ENCODE results near the gene FNTB. TPM values are rescaled to one million over a fixed set of nuclear protein-coding genes. Genes with fewer than 3 reads are reported as not detected.

FNTB gene
- total and polyA plus RNA-seq, 9 of the 15 experiments (the other 6 are each of a cell fraction or from before 2014, with no cell fraction given): 6.9 to 23.2 (median 12.2) TPM

DNA sequence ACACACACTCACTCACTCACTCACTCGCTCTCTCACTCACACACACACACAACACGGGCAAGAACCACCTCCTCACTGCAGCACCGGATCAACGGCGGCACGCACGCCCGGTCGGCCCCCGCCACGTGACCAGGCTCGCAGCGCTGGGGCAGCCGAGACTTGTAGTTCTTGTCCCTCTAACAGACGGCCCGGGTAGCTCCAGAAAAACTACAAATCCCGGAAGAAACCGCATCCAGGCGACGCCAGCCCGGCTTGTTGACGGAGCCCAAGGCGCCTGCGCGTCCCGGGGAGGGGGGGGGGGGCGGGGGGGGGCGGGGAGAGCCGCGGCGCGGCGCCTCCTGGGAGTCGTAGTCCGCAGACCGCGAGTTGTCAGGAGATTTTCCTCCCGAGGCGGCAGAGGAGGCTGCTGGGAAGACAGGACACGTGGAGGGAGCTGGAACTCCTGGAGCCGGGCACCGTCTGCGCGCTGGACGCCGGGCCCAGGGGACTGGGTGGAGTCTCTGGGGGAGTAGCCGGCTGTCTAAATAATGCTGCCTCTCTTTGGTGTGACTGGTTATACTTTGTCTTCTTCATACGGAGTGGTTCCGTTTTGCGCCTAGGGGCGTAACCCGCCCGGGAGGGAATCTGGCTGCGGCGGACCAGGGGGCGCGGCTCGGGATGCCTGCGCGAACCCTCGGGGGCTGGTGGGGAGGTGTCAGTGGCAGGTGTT is 115.9 kb downstream of the FNTB start, which contains the start of gene MAX (continued):
- TF ChIP-seq CEBPG (CRISPR knock-in tag; IDR thresholded peaks at IDR 0.05): no peak
- TF ChIP-seq CEBPG (tag; conservative IDR thresholded peaks at IDR 0.05 in 1 of 2, IDR thresholded peaks at IDR 0.05 in 1 of 2): no peak
- TF ChIP-seq PHB (CRISPR knock-in tag; IDR thresholded peaks at IDR 0.05): no peak
- TF ChIP-seq, protein P1, sequence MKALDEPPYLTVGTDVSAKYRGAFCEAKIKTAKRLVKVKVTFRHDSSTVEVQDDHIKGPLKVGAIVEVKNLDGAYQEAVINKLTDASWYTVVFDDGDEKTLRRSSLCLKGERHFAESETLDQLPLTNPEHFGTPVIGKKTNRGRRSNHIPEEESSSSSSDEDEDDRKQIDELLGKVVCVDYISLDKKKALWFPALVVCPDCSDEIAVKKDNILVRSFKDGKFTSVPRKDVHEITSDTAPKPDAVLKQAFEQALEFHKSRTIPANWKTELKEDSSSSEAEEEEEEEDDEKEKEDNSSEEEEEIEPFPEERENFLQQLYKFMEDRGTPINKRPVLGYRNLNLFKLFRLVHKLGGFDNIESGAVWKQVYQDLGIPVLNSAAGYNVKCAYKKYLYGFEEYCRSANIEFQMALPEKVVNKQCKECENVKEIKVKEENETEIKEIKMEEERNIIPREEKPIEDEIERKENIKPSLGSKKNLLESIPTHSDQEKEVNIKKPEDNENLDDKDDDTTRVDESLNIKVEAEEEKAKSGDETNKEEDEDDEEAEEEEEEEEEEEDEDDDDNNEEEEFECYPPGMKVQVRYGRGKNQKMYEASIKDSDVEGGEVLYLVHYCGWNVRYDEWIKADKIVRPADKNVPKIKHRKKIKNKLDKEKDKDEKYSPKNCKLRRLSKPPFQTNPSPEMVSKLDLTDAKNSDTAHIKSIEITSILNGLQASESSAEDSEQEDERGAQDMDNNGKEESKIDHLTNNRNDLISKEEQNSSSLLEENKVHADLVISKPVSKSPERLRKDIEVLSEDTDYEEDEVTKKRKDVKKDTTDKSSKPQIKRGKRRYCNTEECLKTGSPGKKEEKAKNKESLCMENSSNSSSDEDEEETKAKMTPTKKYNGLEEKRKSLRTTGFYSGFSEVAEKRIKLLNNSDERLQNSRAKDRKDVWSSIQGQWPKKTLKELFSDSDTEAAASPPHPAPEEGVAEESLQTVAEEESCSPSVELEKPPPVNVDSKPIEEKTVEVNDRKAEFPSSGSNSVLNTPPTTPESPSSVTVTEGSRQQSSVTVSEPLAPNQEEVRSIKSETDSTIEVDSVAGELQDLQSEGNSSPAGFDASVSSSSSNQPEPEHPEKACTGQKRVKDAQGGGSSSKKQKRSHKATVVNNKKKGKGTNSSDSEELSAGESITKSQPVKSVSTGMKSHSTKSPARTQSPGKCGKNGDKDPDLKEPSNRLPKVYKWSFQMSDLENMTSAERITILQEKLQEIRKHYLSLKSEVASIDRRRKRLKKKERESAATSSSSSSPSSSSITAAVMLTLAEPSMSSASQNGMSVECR (CRISPR knock-in tag; IDR thresholded peaks at IDR 0.05): 0 out of 2 replicates have a peak, but pooled peaks have one; percentile 59
- TF ChIP-seq GTF2E2 (tag; IDR thresholded peaks at IDR 0.05): no peak
- TF ChIP-seq ZNF507 (tag; conservative IDR thresholded peaks at IDR 0.05): no peak
- TF ChIP-seq SAFB2 (IDR thresholded peaks at IDR 0.05; ENCODE audit: borderline replicate concordance, low read depth, low read length, severe bottlenecking): no peak
- TF ChIP-seq, protein P2, sequence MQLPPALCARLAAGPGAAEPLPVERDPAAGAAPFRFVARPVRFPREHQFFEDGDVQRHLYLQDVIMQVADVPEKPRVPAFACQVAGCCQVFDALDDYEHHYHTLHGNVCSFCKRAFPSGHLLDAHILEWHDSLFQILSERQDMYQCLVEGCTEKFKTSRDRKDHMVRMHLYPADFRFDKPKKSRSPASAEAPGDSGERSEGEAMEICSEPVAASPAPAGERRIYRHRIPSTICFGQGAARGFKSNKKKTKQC (CRISPR knock-in tag; IDR thresholded peaks at IDR 0.05): 0 out of 2 replicates have a peak, but pooled peaks have one; percentile 5
- TF ChIP-seq, protein P3, sequence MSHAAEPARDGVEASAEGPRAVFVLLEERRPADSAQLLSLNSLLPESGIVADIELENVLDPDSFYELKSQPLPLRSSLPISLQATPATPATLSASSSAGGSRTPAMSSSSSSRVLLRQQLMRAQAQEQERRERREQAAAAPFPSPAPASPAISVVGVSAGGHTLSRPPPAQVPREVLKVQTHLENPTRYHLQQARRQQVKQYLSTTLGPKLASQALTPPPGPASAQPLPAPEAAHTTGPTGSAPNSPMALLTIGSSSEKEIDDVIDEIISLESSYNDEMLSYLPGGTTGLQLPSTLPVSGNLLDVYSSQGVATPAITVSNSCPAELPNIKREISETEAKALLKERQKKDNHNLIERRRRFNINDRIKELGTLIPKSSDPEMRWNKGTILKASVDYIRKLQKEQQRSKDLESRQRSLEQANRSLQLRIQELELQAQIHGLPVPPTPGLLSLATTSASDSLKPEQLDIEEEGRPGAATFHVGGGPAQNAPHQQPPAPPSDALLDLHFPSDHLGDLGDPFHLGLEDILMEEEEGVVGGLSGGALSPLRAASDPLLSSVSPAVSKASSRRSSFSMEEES (CRISPR knock-in tag; IDR thresholded peaks at IDR 0.05): peak; percentile 87
- peak; percentile 40 for TF ChIP-seq POLR2B (IDR thresholded peaks at IDR 0.05; ENCODE audit: low read depth, partially characterized antibody)
- TF ChIP-seq RAD21 (CRISPR knock-in tag; conservative IDR thresholded peaks at IDR 0.05 in 1 of 2, IDR thresholded peaks at IDR 0.05 in 1 of 2): no peak
- no peak for TF ChIP-seq ZNF24 (IDR thresholded peaks at IDR 0.05)
- TF ChIP-seq TARDBP (IDR thresholded peaks at IDR 0.05): no peak
- no peak for TF ChIP-seq TEAD4 (IDR thresholded peaks at IDR 0.05; ENCODE audit: low read length)
- no peak for TF ChIP-seq TEAD4 (CRISPR knock-in tag; IDR thresholded peaks at IDR 0.05; ENCODE audit: borderline replicate concordance)
- no peak for TF ChIP-seq TRIM28 (IDR thresholded peaks at IDR 0.05)
- no peak for TF ChIP-seq DMBX1 (CRISPR knock-in tag; IDR thresholded peaks at IDR 0.05; ENCODE audit: borderline replicate concordance)
- TF ChIP-seq TCF7 (IDR thresholded peaks at IDR 0.05; ENCODE audit: borderline replicate concordance): no peak
- peak; percentile 66; the same call in 1 of the 2 replicates for TF ChIP-seq MYNN (IDR thresholded peaks at IDR 0.05)
- no peak for TF ChIP-seq MYNN (CRISPR knock-in tag; IDR thresholded peaks at IDR 0.05)
- TF ChIP-seq ASH1L (IDR thresholded peaks at IDR 0.05; ENCODE audit: borderline replicate concordance, low read depth, partially characterized antibody): no peak
- TF ChIP-seq, protein P4, sequence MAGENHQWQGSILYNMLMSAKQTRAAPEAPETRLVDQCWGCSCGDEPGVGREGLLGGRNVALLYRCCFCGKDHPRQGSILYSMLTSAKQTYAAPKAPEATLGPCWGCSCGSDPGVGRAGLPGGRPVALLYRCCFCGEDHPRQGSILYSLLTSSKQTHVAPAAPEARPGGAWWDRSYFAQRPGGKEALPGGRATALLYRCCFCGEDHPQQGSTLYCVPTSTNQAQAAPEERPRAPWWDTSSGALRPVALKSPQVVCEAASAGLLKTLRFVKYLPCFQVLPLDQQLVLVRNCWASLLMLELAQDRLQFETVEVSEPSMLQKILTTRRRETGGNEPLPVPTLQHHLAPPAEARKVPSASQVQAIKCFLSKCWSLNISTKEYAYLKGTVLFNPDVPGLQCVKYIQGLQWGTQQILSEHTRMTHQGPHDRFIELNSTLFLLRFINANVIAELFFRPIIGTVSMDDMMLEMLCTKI (IDR thresholded peaks at IDR 0.05; ENCODE audit: partially characterized antibody): no peak

All from K562 (cell line).